Stimulated activated CD8-positive, alpha-beta memory T cell treated with anti-CD3 and anti-CD28 coated beads, Interleukin-4, amount 100 ng/mL, for 4 hours (primary cell): Measurements from ENCODE around the gene IFRD2.
"Not testable (repeated sequence)": the region's sequence is repeated elsewhere in the genome, so short reads cannot be mapped to it uniquely, and the experiment has no call there.

Experiments used
- DNase-seq, 2 donors: peaks; one replicate each; pipeline ENCODE4 v3.0.0-alpha.2; 2020; ENCODE audit warnings: low read depth in 2 of 2, low spot score in 1 of 2

IFRD2 gene

GRCh38 chr3:50268276-50268675 is 24.0 kb downstream of the IFRD2 start:
- DNase-seq: no peak

- DNase-seq: no peak
These were observed 24.8 kb downstream of the IFRD2 start for GRCh38 chr3:50267280-50267913.

DNA sequence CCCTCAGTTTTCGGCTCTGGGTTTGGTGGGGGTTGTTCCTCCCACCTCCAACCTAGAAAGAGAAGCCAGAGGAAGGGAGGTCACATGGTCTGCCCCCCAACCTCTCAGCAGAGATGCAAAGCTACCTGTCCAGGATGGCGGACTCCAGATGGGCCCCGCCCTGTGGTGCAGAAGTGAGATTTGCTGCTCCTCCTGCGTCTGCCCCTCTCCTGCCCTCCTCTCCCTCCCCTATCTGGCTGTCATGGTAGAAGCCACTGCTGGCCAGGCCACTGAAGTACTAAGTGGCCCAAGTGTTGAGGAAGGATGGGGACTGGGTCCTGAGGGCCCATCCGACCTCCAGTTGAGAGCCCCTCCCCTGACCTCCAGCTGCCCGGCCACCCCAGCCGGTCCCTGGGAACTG is 25.4 kb downstream of the IFRD2 start:
- DNase-seq: no peak

- no peak for DNase-seq
These were observed 26.2 kb downstream of the IFRD2 start for GRCh38 chr3:50266017-50266416.

DNA sequence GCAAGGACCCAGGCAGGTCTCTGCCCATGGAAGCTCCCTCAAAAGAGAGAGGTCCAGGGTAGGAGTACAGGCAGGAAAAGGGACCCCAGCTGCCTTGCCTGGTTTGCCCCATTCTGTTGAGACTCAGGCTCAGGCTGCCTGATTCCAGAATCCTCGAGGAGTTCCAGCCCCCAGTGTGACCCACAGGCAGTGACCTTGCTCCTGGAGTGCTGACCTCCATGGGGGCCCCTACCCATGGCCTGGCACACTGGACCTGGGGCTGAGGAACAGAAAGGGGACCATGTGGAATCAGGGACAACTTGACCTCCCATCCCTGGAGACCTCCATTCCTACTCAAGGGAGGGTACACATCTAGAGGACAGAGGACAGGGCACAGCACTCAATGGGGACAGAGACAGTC is 26.7 kb downstream of the IFRD2 start:
- no peak for DNase-seq

DNA sequence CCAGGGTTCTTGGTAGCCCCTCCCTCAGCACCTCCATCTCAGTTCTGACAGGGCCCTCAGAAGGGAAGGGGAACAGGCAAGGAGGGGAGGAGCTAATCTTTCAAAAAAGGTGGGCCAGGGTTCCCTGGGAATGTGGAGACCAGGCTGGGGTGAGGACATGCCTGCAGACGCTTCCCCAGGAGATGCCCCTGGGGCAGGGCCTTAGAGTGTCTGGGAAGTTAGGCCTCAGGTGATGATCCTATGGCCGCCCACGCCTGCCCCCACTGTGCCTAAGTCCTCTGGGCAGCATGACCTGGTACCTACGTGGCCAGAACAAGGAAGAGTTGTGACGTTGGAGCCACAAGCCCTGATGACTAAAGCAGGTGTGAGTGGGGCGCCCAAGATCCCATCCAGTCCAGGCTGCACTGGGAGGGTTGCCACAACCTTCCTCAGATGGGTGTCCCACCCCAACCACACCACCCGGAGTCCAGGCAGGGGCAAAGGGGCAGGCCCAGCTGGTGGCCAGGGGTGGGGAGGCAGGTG is 27.2 kb downstream of the IFRD2 start:
- no peak for DNase-seq

DNA sequence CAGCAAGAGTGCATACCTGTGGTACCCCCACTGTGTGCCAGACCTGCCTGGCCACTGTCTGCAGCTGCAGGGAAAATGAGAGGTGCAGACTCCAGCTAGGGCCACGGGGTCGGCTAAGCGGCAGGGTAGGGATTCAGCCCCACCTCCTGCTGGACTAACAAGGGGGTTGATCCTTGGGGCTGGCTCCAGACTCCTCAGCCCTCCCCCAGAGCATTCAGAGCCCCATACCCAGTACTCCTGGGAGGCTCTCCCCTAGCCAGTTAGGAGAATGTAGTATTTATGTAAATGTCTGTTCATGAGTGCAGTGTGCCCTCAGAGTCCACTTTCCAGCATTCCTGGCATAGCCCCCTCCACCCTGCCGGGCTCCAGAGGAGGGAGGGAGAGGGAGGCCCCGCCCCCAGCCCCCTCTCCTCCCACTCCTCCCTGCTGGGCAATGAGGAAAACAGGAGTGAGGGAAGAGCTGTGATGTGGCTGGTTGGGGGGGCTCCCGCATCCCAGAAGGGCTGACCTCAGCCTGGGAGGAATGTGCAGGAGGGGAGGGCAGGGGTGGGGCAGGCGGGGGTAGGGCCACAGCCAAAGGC is 27.8 kb downstream of the IFRD2 start:
- DNase-seq: no peak

GRCh38 chr3:50263478-50264382 is 28.5 kb downstream of the IFRD2 start:
- DNase-seq: no peak

GRCh38 chr3:50262778-50263177 is 29.5 kb downstream of the IFRD2 start:
- DNase-seq: no peak

DNA sequence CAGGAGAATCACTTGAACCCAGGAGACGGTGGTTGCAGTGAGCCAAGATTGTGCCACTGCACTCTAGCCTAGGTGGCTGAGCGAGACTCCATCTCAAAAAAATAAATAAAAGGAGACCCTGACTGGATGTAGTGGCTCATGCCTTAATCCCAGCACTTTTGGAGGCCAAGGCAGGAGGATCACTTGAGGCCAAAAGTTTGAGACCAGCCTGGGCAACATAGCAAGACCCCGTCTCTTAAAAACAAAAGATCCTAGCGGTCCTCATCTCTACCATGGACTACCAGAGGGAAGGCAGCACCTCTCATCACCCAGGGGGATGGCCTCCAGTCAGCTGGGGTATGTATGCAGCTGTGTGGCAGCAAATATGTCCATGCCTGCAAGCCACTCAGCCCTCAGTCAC is 30.0 kb downstream of the IFRD2 start:
- not testable (repeated sequence) for DNase-seq

- DNase-seq: no peak
These were observed 30.7 kb downstream of the IFRD2 start for GRCh38 chr3:50261505-50261904.

GRCh38 chr3:50260942-50261441 is 31.2 kb downstream of the IFRD2 start:
- DNase-seq: no peak

GRCh38 chr3:50260027-50260941 is 31.9 kb downstream of the IFRD2 start:
- peak; percentile 40 to 65 for DNase-seq

DNA sequence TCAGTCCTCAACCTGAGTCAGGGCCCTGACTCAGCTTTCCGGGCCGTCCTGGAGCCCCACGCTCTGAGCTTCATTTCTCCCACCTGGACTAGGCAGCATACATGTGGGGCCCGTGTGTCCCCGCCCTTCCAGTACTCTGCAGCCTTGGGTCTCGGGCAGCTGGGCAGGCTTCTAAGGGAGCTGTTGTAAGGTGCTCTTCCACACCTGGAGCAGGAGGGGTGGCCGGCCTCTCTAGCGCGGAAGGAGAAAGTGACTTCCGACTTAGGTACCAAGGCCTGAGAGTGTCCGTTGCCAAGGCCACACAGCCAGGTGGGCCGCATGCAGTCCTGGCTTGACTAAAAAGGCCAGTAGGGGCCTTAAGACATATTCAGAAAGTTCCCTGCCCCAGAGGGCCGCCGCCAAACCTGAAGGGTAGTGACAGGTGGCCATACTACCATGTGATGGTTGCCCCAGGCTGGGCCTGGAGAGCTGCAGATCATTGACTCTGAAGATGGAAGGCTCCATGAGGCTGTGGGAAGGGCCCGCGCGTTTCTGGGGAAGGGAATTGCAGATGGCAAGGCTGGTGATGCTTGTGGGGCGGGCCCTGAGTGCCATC is 32.7 kb downstream of the IFRD2 start:
- no peak for DNase-seq

DNA sequence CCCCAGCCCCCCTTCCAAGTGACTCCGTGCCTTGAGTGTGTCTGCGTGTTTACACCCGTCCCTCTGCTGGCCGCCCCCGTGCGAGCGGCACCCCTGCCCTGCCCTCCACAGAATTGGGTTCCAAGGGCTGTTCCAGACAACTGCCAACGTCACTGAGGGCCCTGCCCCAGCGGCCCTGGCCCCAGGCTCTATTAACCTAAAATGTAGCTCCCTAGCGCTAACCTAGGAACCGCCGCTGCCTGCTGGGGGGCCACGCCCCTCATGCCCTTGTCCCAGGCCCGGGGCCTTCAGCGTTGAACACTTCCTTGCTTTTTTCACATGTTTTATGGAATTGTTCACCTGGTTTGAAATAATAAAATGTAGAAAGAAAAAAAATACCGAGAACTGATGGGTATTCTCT is 33.2 kb downstream of the IFRD2 start:
- no peak for DNase-seq

- no peak for DNase-seq
These were observed 34.1 kb downstream of the IFRD2 start for GRCh38 chr3:50258029-50258680.

DNA sequence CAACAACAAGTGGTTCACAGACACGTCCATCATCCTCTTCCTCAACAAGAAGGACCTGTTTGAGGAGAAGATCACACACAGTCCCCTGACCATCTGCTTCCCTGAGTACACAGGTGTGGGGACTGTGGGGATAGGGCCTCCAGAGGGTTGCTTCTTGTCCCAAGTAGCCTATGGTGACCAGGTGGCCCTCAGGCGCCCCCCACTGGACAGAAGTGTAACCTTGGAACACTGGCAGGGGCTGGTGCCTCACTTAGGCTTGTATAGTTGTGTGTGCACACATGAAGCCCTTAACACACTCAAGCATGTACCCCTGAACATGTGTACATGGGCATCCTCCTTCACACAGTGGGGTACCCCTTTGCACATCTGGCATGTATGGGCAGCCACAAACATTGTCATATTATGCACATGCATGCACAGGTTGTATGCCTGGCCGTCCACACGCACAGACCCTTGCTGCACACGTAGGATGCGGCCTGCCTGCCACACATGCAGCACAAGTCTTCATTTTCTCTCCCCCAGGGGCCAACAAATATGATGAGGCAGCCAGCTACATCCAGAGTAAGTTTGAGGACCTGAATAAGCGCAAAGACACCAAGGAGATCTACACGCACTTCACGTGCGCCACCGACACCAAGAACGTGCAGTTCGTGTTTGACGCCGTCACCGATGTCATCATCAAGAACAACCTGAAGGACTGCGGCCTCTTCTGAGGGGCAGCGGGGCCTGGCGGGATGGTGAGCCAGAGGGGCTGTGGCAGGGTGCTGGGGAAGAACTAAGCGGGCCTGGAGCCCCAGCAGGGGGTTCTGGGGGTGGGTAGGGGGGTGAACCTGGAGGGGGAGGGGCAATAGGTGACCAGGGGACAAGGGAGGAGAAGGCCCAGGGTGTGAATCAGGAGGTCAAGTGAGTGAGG is 35.0 kb downstream of the IFRD2 start:
- DNase-seq: no peak

GRCh38 chr3:50255251-50255615 is 37.0 kb downstream of the IFRD2 start:
- DNase-seq: no peak
